Karpas-422 (cell line): ENCODE measurements around the gene ERICH6. TPM values are rescaled to one million over a fixed set of nuclear protein-coding genes. Genes with fewer than 3 reads are reported as not detected.
A peak's percentile ranks its signal among the peaks of the same experiment; 100 is the strongest.

Source experiments
- DNase-seq: peaks from one replicate; pipeline ENCODE4 v3.0.0-alpha.2; 2015
- H2AFZ ChIP-seq: fragments of 200-600 bp; sonication (generic); 2 replicates; pipeline ENCODE4 v1.6.1; 2014; ENCODE audit warnings: antibody characterized with exemption, low read length, mixed read lengths
- H3K27ac ChIP-seq: fragments of 200-600 bp; sonication (generic); 2 replicates; pipeline ENCODE4 v1.5.1; 2014; ENCODE audit warnings: mild to moderate bottlenecking, low read length, moderate library complexity
- H3K27me3 ChIP-seq: fragments of 200-600 bp; sonication (generic); 2 replicates; pipeline ENCODE4 v1.6.1; 2014; ENCODE audit warnings: low read length, mixed read lengths
- H3K36me3 ChIP-seq: fragments of 200-600 bp; sonication (generic); 2 replicates; pipeline ENCODE4 v1.6.1; 2014; ENCODE audit warnings: low read length, mixed read lengths; ENCODE audit not compliant: insufficient read depth
- H3K4me1 ChIP-seq: fragments of 200-600 bp; sonication (generic); 2 replicates; pipeline ENCODE4 v1.6.1; 2014; ENCODE audit warnings: mild to moderate bottlenecking, low read length, mixed read lengths
- H3K4me2 ChIP-seq: fragments of 200-600 bp; sonication (generic); 2 replicates; pipeline ENCODE4 v1.6.1; 2014; ENCODE audit warnings: low read length, low read depth, mild to moderate bottlenecking; ENCODE audit not compliant: poor library complexity, severe bottlenecking
- H3K4me3 ChIP-seq: fragments of 200-600 bp; sonication (generic); 2 replicates; pipeline ENCODE4 v1.5.1; 2014; ENCODE audit warnings: mild to moderate bottlenecking, antibody characterized with exemption, low read length, mixed read lengths
- H3K79me2 ChIP-seq: fragments of 200-600 bp; sonication (generic); 2 replicates; pipeline ENCODE4 v1.6.1; 2014; ENCODE audit warnings: mild to moderate bottlenecking, low read length, mixed read lengths
- H3K9ac ChIP-seq: fragments of 200-600 bp; sonication (generic); 2 replicates; pipeline ENCODE4 v1.6.0; 2014; ENCODE audit warnings: low read length
- H3K9me2 ChIP-seq: fragments of 200-600 bp; sonication (generic), shearing (Covaris generic); replicated peaks from 2 replicates; pipeline ENCODE4 v1.6.0; 2014; ENCODE audit warnings: mild to moderate bottlenecking, low read length, moderate library complexity; ENCODE audit not compliant: insufficient read depth
- H3K9me3 ChIP-seq: fragments of 300-700, 200-600 bp; sonication (generic); 2 replicates; pipeline ENCODE4 v1.6.1; 2014; ENCODE audit warnings: low read length, mixed read lengths
- H4K20me1 ChIP-seq: fragments of 200-600 bp; sonication (generic); 2 replicates; pipeline ENCODE4 v1.6.1; 2014; ENCODE audit warnings: mild to moderate bottlenecking, antibody characterized with exemption, low read length, low read depth; ENCODE audit not compliant: insufficient read depth
- total RNA-seq: library from RNA; depleted of rRNA; stranded (reverse); fragments of >200 nt; shearing (Covaris generic); gene quantifications from 2 replicates; pipeline ENCODE4 v1.2.3, GENCODE V29; 2014; ENCODE audit warnings: low replicate concordance

Gene ERICH6
- total RNA-seq, 1 experiment from 2014 or later, result not detected

DNA sequence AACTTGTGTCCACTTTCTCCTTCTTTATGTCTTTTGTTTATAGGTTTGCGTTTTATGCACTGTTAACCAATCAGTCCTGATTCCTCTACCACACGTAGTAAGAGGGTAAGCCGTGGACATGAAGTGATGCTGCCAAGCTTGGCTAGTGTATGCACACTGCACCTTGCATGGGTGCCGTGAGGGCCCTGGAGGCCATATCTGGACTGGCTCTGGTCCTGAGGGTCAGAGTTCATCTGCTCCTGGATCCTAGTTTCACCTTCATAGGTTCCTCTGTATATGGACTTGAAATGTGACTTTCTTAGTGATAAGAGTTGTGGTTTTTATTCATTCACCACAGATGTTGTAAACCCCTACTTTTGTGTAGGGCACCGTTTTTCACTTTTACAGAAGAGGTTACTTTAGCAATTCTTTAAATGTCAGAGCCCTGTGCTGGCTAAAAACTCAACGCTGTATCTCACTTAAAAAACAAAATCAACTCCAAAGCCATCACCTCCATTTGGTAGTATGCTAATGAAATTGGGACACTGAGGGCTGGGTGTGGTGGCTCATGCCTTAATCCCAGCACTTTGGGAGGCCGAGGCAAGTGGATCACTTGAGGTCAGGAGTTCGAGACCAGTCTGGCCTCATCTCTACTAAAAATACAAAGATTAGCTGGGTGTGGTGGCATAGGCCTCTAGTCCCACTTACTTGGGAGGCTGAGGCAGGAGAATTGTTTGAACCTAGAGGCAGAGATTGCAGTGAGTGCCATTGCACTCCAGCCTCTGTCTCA is 36.3 kb upstream of the ERICH6 start:
- H3K9me3 ChIP-seq, result no peaks in the 10 kb centered on the region
- H3K27ac ChIP-seq, result peak overlapping the region; percentile 89
- peak overlapping the region; percentile 19 for H3K4me3 ChIP-seq
- H3K4me1 ChIP-seq, result peaks cover 91% of the 10 kb centered on the region
- H3K4me2 ChIP-seq, result peak overlapping the region; percentile 65
- peaks cover 92% of the 10 kb centered on the region for H4K20me1 ChIP-seq
- DNase-seq, result peak; percentile 61
- H3K36me3 ChIP-seq, result peaks cover 24% of the 10 kb centered on the region; the same call in 1 of the 2 replicates
- H2AFZ ChIP-seq, result no peak overlapping the region
- peak overlapping the region; percentile 42 for H3K9ac ChIP-seq
- H3K9me2 ChIP-seq, result no peaks in the 10 kb centered on the region
- H3K27me3 ChIP-seq, result no peaks in the 10 kb centered on the region
- H3K79me2 ChIP-seq, result peaks cover 65% of the 10 kb centered on the region

DNA sequence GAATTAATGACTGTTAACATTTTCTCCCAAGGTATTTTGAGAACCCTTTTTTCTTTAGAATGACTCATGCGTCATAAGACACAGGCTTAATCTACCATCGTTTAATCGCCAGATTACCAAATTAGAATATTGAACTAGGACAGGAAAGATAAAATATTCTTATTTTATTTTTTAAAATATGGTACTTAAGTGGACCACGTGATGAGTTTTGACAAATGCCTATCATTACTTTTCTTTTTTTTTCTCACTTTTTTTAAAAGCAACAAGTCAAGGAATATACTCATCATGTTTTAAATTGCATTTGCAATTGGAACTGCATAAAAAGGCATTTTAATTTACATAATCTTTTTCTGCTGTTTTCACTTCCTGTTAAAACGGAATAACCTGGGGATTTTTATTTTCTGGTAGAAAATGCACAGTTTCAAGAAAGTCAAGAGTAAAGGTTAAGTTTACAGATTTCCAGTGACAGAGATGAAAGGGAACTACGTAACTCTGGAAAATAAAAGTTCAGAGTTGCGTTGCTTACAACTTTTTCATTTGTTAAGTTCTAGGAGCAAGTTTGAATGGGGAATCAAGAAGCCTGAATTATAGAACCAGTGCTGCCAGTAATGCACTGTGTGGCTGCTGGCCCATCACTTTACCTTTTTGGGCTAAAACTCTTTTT is 35.6 kb upstream of the ERICH6 start:
- Histone ChIP-seq H3K4me1 (peaks cover 87% of the 10 kb centered on the region), H3K9ac (peak overlapping the region; percentile 42), H3K27me3 (no peaks in the 10 kb centered on the region), H3K9me3 (no peaks in the 10 kb centered on the region), H2AFZ (no peak overlapping the region), H3K36me3 (peaks cover 28% of the 10 kb centered on the region; the same call in 1 of the 2 replicates), H3K79me2 (peaks cover 57% of the 10 kb centered on the region), H3K27ac (peak overlapping the region; percentile 89), H3K9me2 (no peaks in the 10 kb centered on the region), H3K4me2 (peak overlapping the region; percentile 65), H3K4me3 (peak overlapping the region; percentile 27), H4K20me1 (peaks cover 91% of the 10 kb centered on the region)
- DNase-seq, result peak; percentile 85

DNA sequence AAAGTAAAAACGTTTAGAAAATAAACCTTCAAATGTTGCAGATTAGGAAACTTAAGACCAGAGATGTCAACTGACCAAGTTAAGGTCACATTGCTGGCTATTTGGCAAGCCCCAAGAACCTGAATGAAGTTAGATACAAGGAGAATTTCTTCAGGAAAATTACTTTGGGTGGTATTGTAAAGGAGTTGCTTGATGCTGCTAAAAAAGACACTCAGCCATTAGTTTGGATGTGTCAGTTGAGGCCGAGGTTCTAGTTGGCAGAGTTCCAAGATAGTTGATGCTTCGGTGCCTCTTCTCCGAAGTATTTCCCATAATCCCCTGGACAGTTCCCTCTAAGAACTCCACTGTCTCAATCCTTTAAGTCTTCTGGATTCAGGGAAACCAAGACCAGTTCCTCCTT is 35.0 kb upstream of the ERICH6 start:
- H3K27ac ChIP-seq, result peak overlapping the region; percentile 89
- H4K20me1 ChIP-seq, result peaks cover 91% of the 10 kb centered on the region
- H3K4me2 ChIP-seq, result peak overlapping the region; percentile 65
- H3K36me3 ChIP-seq, result peaks cover 28% of the 10 kb centered on the region; the same call in 1 of the 2 replicates
- H3K27me3 ChIP-seq, result no peaks in the 10 kb centered on the region
- peaks cover 51% of the 10 kb centered on the region for H3K79me2 ChIP-seq
- no peaks in the 10 kb centered on the region for H3K9me2 ChIP-seq
- H3K4me3 ChIP-seq, result peak overlapping the region; percentile 27
- no peak overlapping the region for H2AFZ ChIP-seq
- H3K9ac ChIP-seq, result peak overlapping the region; percentile 21; the same call in 1 of the 2 replicates
- peak; percentile 61 for DNase-seq
- H3K9me3 ChIP-seq, result no peaks in the 10 kb centered on the region
- H3K4me1 ChIP-seq, result peaks cover 86% of the 10 kb centered on the region

DNA sequence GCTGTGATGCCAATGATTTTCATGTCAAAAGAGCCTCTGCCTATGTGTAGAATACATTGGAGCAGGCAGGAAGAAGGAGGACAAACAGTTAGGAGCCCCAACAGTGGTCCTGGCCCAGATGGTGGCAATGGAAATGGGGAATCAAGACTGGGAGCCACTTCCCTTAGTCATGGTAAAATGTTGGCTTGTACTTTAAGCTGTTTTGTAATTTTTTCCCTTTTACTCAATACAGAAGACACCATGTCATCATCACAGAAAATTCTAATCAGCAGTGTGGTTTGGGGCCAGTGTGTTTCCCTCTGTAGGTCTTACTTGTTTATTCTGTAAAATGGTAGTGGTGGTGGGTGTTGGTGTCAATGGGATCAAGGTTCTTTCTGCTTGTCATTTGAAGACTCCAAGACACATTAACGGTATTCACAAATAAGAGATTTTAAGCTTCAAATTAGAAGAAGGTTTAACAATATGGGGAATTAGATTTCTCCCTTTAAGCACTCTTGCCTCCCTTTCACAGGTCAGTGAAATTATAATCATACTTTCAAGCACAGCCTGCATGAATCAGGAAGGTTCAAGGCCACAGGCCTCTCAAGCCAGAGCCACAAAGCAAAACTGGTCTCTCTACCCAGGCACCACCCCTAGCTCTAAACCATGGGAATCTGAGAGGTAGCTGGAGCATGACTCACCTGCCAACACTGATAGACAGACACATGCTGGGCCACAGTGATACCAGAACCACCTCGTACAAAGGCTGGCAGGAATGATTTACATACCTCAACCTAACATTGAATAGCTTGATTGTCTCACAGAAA is 34.4 kb upstream of the ERICH6 start:
- Histone ChIP-seq H3K9ac (peak overlapping the region; percentile 21; the same call in 1 of the 2 replicates), H3K9me3 (no peaks in the 10 kb centered on the region), H3K4me3 (peak overlapping the region; percentile 27), H3K79me2 (peaks cover 45% of the 10 kb centered on the region), H3K9me2 (no peaks in the 10 kb centered on the region), H3K36me3 (peaks cover 23% of the 10 kb centered on the region; the same call in 1 of the 2 replicates), H4K20me1 (peaks cover 87% of the 10 kb centered on the region), H3K27ac (peak overlapping the region; percentile 89), H2AFZ (no peak overlapping the region), H3K4me2 (peak overlapping the region; percentile 65), H3K27me3 (no peaks in the 10 kb centered on the region), H3K4me1 (peaks cover 86% of the 10 kb centered on the region)
- no peak for DNase-seq

DNA sequence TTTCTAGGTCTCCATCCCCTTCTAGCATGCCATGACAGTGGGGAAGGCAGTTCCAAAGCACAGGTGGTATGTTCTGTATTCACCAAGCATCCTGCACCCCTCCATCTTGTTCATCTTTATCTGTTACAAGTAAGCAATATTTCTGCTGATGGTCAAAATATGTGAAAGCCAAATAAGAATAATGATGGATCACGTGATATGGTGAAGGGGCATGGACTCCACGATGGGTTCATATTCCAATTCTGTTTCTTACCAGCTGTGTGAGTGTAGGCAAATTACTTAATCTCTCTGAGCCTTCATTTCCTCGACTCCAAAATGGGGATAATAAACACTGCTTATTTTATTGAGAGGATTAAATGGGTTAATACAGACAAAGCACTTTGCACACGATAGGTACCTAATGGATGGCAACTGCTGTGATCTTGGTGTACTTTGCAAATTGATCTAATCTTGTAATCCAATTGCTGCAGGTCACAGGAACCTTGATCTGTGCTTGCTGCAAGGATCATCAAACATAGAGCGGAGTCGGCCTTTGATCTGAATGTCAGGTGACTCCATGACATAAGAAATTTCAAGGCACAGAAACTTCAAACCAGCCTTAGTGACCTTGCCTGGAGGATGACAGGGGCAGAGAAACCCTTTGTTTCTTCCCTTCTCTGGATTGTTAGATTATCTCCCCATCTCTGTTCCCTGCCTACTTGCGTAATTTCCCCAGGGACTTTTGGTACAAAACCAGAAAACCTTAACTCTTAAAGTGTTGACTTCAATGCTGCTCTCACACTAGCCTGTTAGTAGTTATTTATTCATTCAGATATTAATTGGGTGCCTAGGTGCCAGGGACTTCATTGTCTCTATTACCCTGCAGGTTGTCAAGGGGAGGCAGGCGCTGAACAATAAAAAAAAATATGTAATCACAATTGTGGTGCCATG is 33.4 kb upstream of the ERICH6 start:
- peak; percentile 69 for DNase-seq
- H3K36me3 ChIP-seq, result peaks cover 17% of the 10 kb centered on the region; the same call in 1 of the 2 replicates
- H3K4me1 ChIP-seq, result peaks cover 78% of the 10 kb centered on the region
- peak overlapping the region; percentile 65 for H3K4me2 ChIP-seq
- peaks cover 78% of the 10 kb centered on the region for H4K20me1 ChIP-seq
- H3K27me3 ChIP-seq, result no peaks in the 10 kb centered on the region
- H3K9ac ChIP-seq, result peak overlapping the region; percentile 21; the same call in 1 of the 2 replicates
- H3K4me3 ChIP-seq, result peak overlapping the region; percentile 26; the same call in 1 of the 2 replicates
- H3K79me2 ChIP-seq, result peaks cover 36% of the 10 kb centered on the region
- H3K27ac ChIP-seq, result peak overlapping the region; percentile 89
- H3K9me2 ChIP-seq, result no peaks in the 10 kb centered on the region
- no peaks in the 10 kb centered on the region for H3K9me3 ChIP-seq
- H2AFZ ChIP-seq, result no peak overlapping the region

DNA sequence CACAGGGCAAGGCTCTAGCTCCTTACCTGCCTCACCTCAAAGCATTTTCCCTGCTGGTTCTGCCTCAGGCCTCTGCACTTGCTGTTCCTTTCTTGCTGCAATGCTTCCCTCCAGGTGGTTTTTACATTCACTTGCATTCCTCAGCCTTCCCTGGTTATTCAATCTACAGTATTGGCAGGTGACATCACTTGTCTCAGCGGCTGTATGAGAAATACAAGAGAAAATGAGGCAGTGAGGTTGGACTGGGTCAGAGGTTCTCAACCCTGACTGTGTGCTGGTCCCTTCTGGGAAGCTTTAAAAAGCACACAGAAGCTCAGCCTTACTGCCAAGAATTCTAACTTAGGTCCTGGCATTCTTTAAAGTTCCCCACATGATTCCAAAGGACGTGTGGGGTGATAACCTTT is 32.6 kb upstream of the ERICH6 start:
- Histone ChIP-seq H4K20me1 (peaks cover 73% of the 10 kb centered on the region), H3K27me3 (no peaks in the 10 kb centered on the region), H3K36me3 (peaks cover 17% of the 10 kb centered on the region; the same call in 1 of the 2 replicates), H3K27ac (peak overlapping the region; percentile 89), H3K4me3 (no peak overlapping the region), H3K9me2 (no peaks in the 10 kb centered on the region), H3K79me2 (peaks cover 30% of the 10 kb centered on the region), H3K4me2 (no peak overlapping the region), H3K9me3 (no peaks in the 10 kb centered on the region), H3K9ac (no peak overlapping the region), H3K4me1 (peaks cover 72% of the 10 kb centered on the region), H2AFZ (no peak overlapping the region)
- no peak for DNase-seq

DNA sequence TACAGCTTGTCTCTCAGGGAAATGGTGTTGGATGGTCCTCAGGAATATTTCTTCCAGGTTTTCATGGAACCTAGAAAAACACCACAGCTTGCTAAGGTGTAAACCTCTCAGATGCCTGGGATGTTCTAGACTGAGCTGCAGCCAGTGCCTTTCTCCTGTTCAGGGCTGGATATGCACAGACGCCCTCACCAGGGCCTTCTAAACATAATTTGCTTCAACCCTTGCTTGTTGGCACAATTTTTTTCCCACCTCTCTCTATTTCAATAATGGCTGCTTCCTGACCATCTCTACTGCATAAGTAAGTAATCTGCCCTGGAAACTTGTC is 31.0 kb upstream of the ERICH6 start:
- Histone ChIP-seq H3K27ac (no peak overlapping the region), H3K9ac (no peak overlapping the region), H3K4me3 (no peak overlapping the region), H3K36me3 (peaks cover 16% of the 10 kb centered on the region; the same call in 1 of the 2 replicates), H3K9me3 (no peaks in the 10 kb centered on the region), H2AFZ (no peak overlapping the region), H3K4me2 (no peak overlapping the region), H3K4me1 (peaks cover 56% of the 10 kb centered on the region), H3K79me2 (peaks cover 16% of the 10 kb centered on the region), H3K27me3 (no peaks in the 10 kb centered on the region), H4K20me1 (peaks cover 58% of the 10 kb centered on the region), H3K9me2 (no peaks in the 10 kb centered on the region)
- DNase-seq, result no peak
